HepG2 (cell line): ENCODE results near the gene SLC11A1. TPM values are rescaled to one million over a fixed set of nuclear protein-coding genes. Genes with fewer than 3 reads are reported as not detected.

Experiments
- ATAC-seq: fragments of 200-7000 bp; cut with Tn5 transposase; 3 replicates; pipeline ENCODE4 v1.9.1; 2020; ENCODE audit warnings: mild to moderate bottlenecking, moderate library complexity
- BruUV-seq: library from RNA; stranded (reverse); fragments of 400-500 nt; replicated peaks from 2 replicates; lab custom pipeline; 2021; lab: Mats Ljungman, UMichigan
- CTCF ChIA-PET: fragments of 300-600 bp; formaldehyde crosslinking; extraction: SDS; loops from one replicate; lab custom pipeline; 2021; ENCODE audit warnings: low total read pairs, inconsistent platforms, low intra/inter-chr PET ratio; lab: Yijun Ruan, JAX
- POLR2A ChIA-PET: fragments of 350-600 bp; sonication (Branson Sonifier 250); formaldehyde crosslinking; loops from one replicate; lab custom pipeline; 2020; ENCODE audit warnings: antibody characterized with exemption, inconsistent platforms; lab: Yijun Ruan, JAX
- DNase-seq: peaks from one replicate; pipeline ENCODE4 v3.0.0-alpha.2; 2015; ENCODE audit warnings: low spot score
- FAIRE-seq: peaks from 3 replicates; lab custom pipeline; 2011; peaks lifted over from hg19 to GRCh38; lab: Jason Lieb, UNC
- H2AFZ ChIP-seq: one replicate; pipeline ENCODE4 v1.6.1; 2011; ENCODE audit warnings: low read length, inconsistent platforms
- H3K27ac ChIP-seq: fragments of 300-600 bp; 3 replicates; pipeline ENCODE4 v1.8.0; 2011; ENCODE audit warnings: mixed run types, mild to moderate bottlenecking, mixed read lengths, low read length, inconsistent platforms; ENCODE audit not compliant: insufficient read depth; ENCODE audit errors: extremely low read length
- H3K27me3 ChIP-seq, 2 experiments: fragments of 200-600 bp in 1 of 2; 2 replicates in 1 of 2; 3 replicates in 1 of 2; pipeline versions ENCODE4 v1.6.0 to v1.8.0; 2011; ENCODE audit warnings: low read length in 2 of 2, mild to moderate bottlenecking in 2 of 2, moderate library complexity in 2 of 2, inconsistent platforms in 1 of 2; ENCODE audit not compliant: insufficient read depth in 2 of 2, control insufficient read depth in 1 of 2
- H3K36me3 ChIP-seq, 2 experiments: fragments of 200-600 bp in 1 of 2; replicated peaks in 1 of 2; 2 replicates in 1 of 2; 3 replicates in 1 of 2; pipeline versions ENCODE4 v1.5.1 to v1.8.0; 2011; ENCODE audit warnings: low read length in 2 of 2, inconsistent platforms in 1 of 2; ENCODE audit not compliant: insufficient read depth in 2 of 2, control insufficient read depth in 1 of 2
- H3K4me1 ChIP-seq: 2 replicates; pipeline ENCODE4 v1.5.1; 2012; ENCODE audit warnings: low read length, inconsistent platforms; ENCODE audit not compliant: insufficient read depth
- H3K4me2 ChIP-seq: 2 replicates; pipeline ENCODE4 v1.6.0; 2011; ENCODE audit warnings: low read depth, low read length, inconsistent platforms
- H3K4me3 ChIP-seq, 3 experiments: fragments of 200-600 bp in 1 of 3; sonication (generic), shearing (Covaris generic) in 1 of 3; replicated peaks in 1 of 3; 2 replicates each; pipeline ENCODE4 v1.5.1; 2011 to 2016; ENCODE audit warnings: low read length in 3 of 3, inconsistent platforms in 2 of 3, low read depth in 2 of 3, mild to moderate bottlenecking in 2 of 3, control low read depth in 1 of 3, mixed read lengths in 1 of 3; ENCODE audit not compliant: insufficient read depth in 1 of 3
- H3K79me2 ChIP-seq: one replicate; pipeline ENCODE4 v1.6.1; 2011; ENCODE audit warnings: low read length, inconsistent platforms; ENCODE audit not compliant: insufficient read depth
- H3K9ac ChIP-seq: 2 replicates; pipeline ENCODE4 v1.6.0; 2011; ENCODE audit warnings: mild to moderate bottlenecking, low read depth, low read length, inconsistent platforms; ENCODE audit not compliant: insufficient read depth
- H3K9me3 ChIP-seq: 2 replicates; pipeline ENCODE4 v1.5.1; 2012; ENCODE audit warnings: mild to moderate bottlenecking, low read length
- H4K20me1 ChIP-seq: 2 replicates; pipeline ENCODE4 v1.6.0; 2011; ENCODE audit warnings: inconsistent platforms, mild to moderate bottlenecking, low read length, moderate library complexity; ENCODE audit not compliant: insufficient read depth
- CBX1 ChIP-seq: IDR thresholded peaks from one replicate; pipeline ENCODE4 v1.6.1; 2016; ENCODE audit warnings: antibody characterized with exemption, low read depth
- FOXP4 ChIP-seq: sonication (generic); formaldehyde crosslinking; IDR thresholded peaks from 2 replicates; pipeline ENCODE4 v1.4.0; 2020; ENCODE audit warnings: missing genetic modification reagents
- HNF4A ChIP-seq: sonication (generic); formaldehyde crosslinking; IDR thresholded peaks from 2 replicates; pipeline ENCODE4 v1.4.0; 2020; ENCODE audit warnings: missing genetic modification reagents
- MAFK ChIP-seq, 2 experiments: IDR thresholded peaks in 1 of 2; conservative IDR thresholded peaks in 1 of 2; 2 replicates each; pipeline ENCODE4 v1.6.1; 2011; ENCODE audit warnings: improper control_type of control experiment in 2 of 2, low read length in 2 of 2
- MAZ ChIP-seq, 2 experiments: sonication (generic) in 1 of 2; formaldehyde crosslinking in 1 of 2; IDR thresholded peaks; 2 replicates each; pipeline versions ENCODE4 v1.5.0 to v1.6.1; 2012 to 2020; ENCODE audit warnings: low read depth in 2 of 2, mild to moderate bottlenecking in 2 of 2, borderline replicate concordance in 1 of 2, improper control_type of control experiment in 1 of 2, low read length in 1 of 2, missing genetic modification reagents in 1 of 2, moderate library complexity in 1 of 2
- MZF1 ChIP-seq: sonication (generic); formaldehyde crosslinking; IDR thresholded peaks from 2 replicates; pipeline ENCODE4 v1.8.1; 2023; ENCODE audit warnings: mild to moderate bottlenecking, missing genetic modification reagents, borderline replicate concordance
- TOPORS ChIP-seq: sonication (generic); formaldehyde crosslinking; IDR thresholded peaks from 2 replicates; pipeline ENCODE4 v1.8.0; 2023; ENCODE audit warnings: mild to moderate bottlenecking, missing genetic modification reagents
- ZBTB38 ChIP-seq: sonication (generic); formaldehyde crosslinking; IDR thresholded peaks from 2 replicates; pipeline ENCODE4 v1.5.1; 2020; ENCODE audit warnings: mild to moderate bottlenecking, missing genetic modification reagents
- ZBTB8A ChIP-seq: sonication (generic); formaldehyde crosslinking; IDR thresholded peaks from 2 replicates; pipeline ENCODE4 v1.4.0; 2020; ENCODE audit warnings: mild to moderate bottlenecking, low read depth, missing genetic modification reagents, borderline replicate concordance
- ZKSCAN5 ChIP-seq: sonication (generic); formaldehyde crosslinking; IDR thresholded peaks from 2 replicates; pipeline ENCODE4 v1.5.1; 2020; ENCODE audit warnings: mild to moderate bottlenecking, missing genetic modification reagents
- ZNF292 ChIP-seq: sonication (generic); formaldehyde crosslinking; IDR thresholded peaks from 2 replicates; pipeline ENCODE4 v1.8.1; 2022; ENCODE audit warnings: mild to moderate bottlenecking, low read depth, missing genetic modification reagents, borderline replicate concordance
- ZNF362 ChIP-seq: sonication (generic); formaldehyde crosslinking; IDR thresholded peaks from 2 replicates; pipeline ENCODE4 v1.4.0; 2020; ENCODE audit warnings: missing genetic modification reagents, mild to moderate bottlenecking, borderline replicate concordance
- WGBS: methylation state at CpG from one replicate; pipeline ENCODE4 v1.1.6; 2017; ENCODE audit warnings: low lambda C conversion rate; 5-methylcytosine and 5-hydroxymethylcytosine counted together
- in situ Hi-C: cut with HindIII; loops from 2 replicates; pipeline ENCODE4 v1.10.0; 2017; ENCODE audit warnings: low pct_unique_long_range_greater_than_20kb; ENCODE audit not compliant: extremely low pct_ligation_motif_present
- intact Hi-C: fragments of 100-400 bp; cut with micrococcal nuclease; formaldehyde crosslinking; loops from one replicate; pipeline ENCODE4 v1.10.0; 2022; ENCODE audit not compliant: unreplicated experiment
- polyA plus RNA-seq, 8 experiments: library from polyadenylated mRNA; depleted of rRNA in 3 of 8; stranded (reverse) in 7 of 8; unstranded in 1 of 8; fragments of >200 nt; fragmentation: Illumina TruSeq in 4 of 8; extraction: Trizol in 4 of 8; gene quantifications; 2 replicates each; pipeline versions ENCODE4 v1.2.1 to v1.2.3, GENCODE V29; 2011 to 2016; ENCODE audit warnings: low read depth in 4 of 8, missing spikeins in 1 of 8, mixed read lengths in 1 of 8; ENCODE audit not compliant: insufficient read depth in 1 of 8
- total RNA-seq, 5 experiments: library from RNA; depleted of rRNA; stranded (reverse); fragments of >200 nt; fragmentation: Illumina TruSeq; extraction: Trizol; gene quantifications; 2 replicates each; pipeline ENCODE4 v1.2.3, GENCODE V29; 2016; ENCODE audit warnings: low read depth in 1 of 5
- TF ChIP-seq, protein P1 (sequence below): sonication (generic); formaldehyde crosslinking; IDR thresholded peaks from 2 replicates; pipeline ENCODE4 v1.5.1; 2020; ENCODE audit warnings: mild to moderate bottlenecking, missing genetic modification reagents, moderate library complexity
- TF ChIP-seq, protein P2 (sequence below): sonication (generic); formaldehyde crosslinking; IDR thresholded peaks from 2 replicates; pipeline ENCODE4 v1.8.0; 2022; ENCODE audit warnings: missing genetic modification reagents, low read depth, mild to moderate bottlenecking, borderline replicate concordance

Gene SLC11A1
- total and polyA plus RNA-seq, 2 of the 13 experiments (the other 11 are each of a cell fraction or from before 2014, with no cell fraction given) = 0.33 to 2.3 TPM

- Histone ChIP-seq H3K4me3 (no peak overlapping the region), H3K9me3 (no peaks in the 10 kb centered on the region), H3K36me3 (peaks cover 0 to 4% of the 10 kb centered on the region in 2 experiments; a peak in 1 of 5 replicates), H3K4me1 (peaks cover 34% of the 10 kb centered on the region), H2AFZ (no peak overlapping the region), H3K27me3 (no peaks in the 10 kb centered on the region), H3K4me2 (no peak overlapping the region), H4K20me1 (no peaks in the 10 kb centered on the region), H3K27ac (no peak overlapping the region), H3K9ac (no peak overlapping the region), H3K79me2 (peaks cover 3% of the 10 kb centered on the region)
- DNase-seq = no peak
- ChIA-PET CTCF (no interaction called here), POLR2A (interaction anchor here (1.9 kb wide), 1 partner anchor 10 kb away, joined by 6 read pairs; no protein-coding TSS in a partner anchor)
- intact Hi-C loops = no loop called here
- FAIRE-seq = no peak
- ATAC-seq = peak; percentile 23
- WGBS = 83% methylated on average over 16 of the region's 16 CpGs
- BruUV-seq = no TSS peak
- in situ Hi-C loops = no loop called here
- TF ChIP-seq MAZ (IDR thresholded peaks at IDR 0.05; ENCODE audit: borderline replicate concordance, low read depth, low read length) = no peak
- TF ChIP-seq MAZ (CRISPR knock-in tag; IDR thresholded peaks at IDR 0.05; ENCODE audit: low read depth) = no peak
- TF ChIP-seq HNF4A = no peak
- TF ChIP-seq ZBTB38 = 0 out of 2 replicates have a peak, but pooled peaks have one; percentile 42
- TF ChIP-seq CBX1 = no peak
- TF ChIP-seq ZBTB8A (CRISPR knock-in tag) = no peak
- no peak for TF ChIP-seq ZKSCAN5 (CRISPR knock-in tag)
- TF ChIP-seq, protein P1, sequence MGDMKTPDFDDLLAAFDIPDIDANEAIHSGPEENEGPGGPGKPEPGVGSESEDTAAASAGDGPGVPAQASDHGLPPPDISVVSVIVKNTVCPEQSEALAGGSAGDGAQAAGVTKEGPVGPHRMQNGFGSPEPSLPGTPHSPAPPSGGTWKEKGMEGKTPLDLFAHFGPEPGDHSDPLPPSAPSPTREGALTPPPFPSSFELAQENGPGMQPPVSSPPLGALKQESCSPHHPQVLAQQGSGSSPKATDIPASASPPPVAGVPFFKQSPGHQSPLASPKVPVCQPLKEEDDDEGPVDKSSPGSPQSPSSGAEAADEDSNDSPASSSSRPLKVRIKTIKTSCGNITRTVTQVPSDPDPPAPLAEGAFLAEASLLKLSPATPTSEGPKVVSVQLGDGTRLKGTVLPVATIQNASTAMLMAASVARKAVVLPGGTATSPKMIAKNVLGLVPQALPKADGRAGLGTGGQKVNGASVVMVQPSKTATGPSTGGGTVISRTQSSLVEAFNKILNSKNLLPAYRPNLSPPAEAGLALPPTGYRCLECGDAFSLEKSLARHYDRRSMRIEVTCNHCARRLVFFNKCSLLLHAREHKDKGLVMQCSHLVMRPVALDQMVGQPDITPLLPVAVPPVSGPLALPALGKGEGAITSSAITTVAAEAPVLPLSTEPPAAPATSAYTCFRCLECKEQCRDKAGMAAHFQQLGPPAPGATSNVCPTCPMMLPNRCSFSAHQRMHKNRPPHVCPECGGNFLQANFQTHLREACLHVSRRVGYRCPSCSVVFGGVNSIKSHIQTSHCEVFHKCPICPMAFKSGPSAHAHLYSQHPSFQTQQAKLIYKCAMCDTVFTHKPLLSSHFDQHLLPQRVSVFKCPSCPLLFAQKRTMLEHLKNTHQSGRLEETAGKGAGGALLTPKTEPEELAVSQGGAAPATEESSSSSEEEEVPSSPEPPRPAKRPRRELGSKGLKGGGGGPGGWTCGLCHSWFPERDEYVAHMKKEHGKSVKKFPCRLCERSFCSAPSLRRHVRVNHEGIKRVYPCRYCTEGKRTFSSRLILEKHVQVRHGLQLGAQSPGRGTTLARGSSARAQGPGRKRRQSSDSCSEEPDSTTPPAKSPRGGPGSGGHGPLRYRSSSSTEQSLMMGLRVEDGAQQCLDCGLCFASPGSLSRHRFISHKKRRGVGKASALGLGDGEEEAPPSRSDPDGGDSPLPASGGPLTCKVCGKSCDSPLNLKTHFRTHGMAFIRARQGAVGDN (CRISPR knock-in tag) = peak; percentile 37; the same call in 1 of the 2 replicates
- TF ChIP-seq ZNF362 = no peak
- peak; percentile 3 to 20; a peak in 1 of 4 replicates for TF ChIP-seq MAFK (conservative IDR thresholded peaks at IDR 0.05 in 1 of 2, IDR thresholded peaks at IDR 0.05 in 1 of 2; ENCODE audit: low read length in 2 of 2)
- no peak for TF ChIP-seq FOXP4 (CRISPR knock-in tag)
- TF ChIP-seq ZNF292 (CRISPR knock-in tag) = no peak
- TF ChIP-seq MZF1 (CRISPR knock-in tag) = no peak
- no peak for TF ChIP-seq TOPORS (CRISPR knock-in tag)
- TF ChIP-seq, protein P2, sequence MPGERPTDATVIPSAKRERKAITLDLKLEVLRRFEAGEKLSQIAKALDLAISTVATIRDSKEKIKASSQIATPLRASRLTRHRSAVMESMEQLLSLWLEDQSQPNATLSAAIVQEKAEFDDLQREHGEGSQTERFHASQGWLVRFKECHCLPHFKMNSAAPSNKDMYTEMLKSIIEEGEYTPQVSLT = no peak
Observed at GRCh38 chr2:218332920-218333645, 49.0 kb upstream of the SLC11A1 start.
